HepG2 (cell line): ENCODE data around the gene ARFGAP3. TPM values are rescaled to one million over a fixed set of nuclear protein-coding genes. Genes with fewer than 3 reads are reported as not detected.
A peak's percentile ranks its signal among the peaks of the same experiment; 100 is the strongest.

Source experiments
- FOXJ3 ChIP-seq: sonication (generic); formaldehyde crosslinking; IDR thresholded peaks from 2 replicates; pipeline ENCODE4 v1.4.0; 2020; ENCODE audit warnings: missing genetic modification reagents, mild to moderate bottlenecking, borderline replicate concordance
- HMGXB3 ChIP-seq: sonication (generic); formaldehyde crosslinking; IDR thresholded peaks from 2 replicates; pipeline ENCODE4 v1.4.0; 2020; ENCODE audit warnings: missing genetic modification reagents, borderline replicate concordance
- JUNB ChIP-seq: sonication (generic); formaldehyde crosslinking; IDR thresholded peaks from 2 replicates; pipeline ENCODE4 v1.8.0; 2022; ENCODE audit warnings: missing genetic modification reagents, mild to moderate bottlenecking, borderline replicate concordance
- LRRFIP1 ChIP-seq: sonication (generic); formaldehyde crosslinking; conservative IDR thresholded peaks from 2 replicates; pipeline ENCODE4 v1.4.0; 2020; ENCODE audit warnings: missing genetic modification reagents
- MTA3 ChIP-seq: sonication (generic); formaldehyde crosslinking; IDR thresholded peaks from 2 replicates; pipeline ENCODE4 v1.4.0; 2020; ENCODE audit warnings: missing genetic modification reagents
- NFYC ChIP-seq: IDR thresholded peaks from 2 replicates; pipeline ENCODE4 v1.6.1; 2016; ENCODE audit warnings: missing genetic modification reagents, missing compliant biosample characterization
- NRL ChIP-seq: sonication (generic); formaldehyde crosslinking; IDR thresholded peaks from 2 replicates; pipeline ENCODE4 v1.5.0; 2020; ENCODE audit warnings: missing genetic modification reagents, mild to moderate bottlenecking, moderate library complexity, borderline replicate concordance
- PRDM15 ChIP-seq: sonication (generic); formaldehyde crosslinking; IDR thresholded peaks from 2 replicates; pipeline ENCODE4 v1.4.0; 2020; ENCODE audit warnings: missing genetic modification reagents
- ZMYM3 ChIP-seq: sonication (generic); formaldehyde crosslinking; IDR thresholded peaks from 2 replicates; pipeline ENCODE4 v1.5.1; 2020; ENCODE audit warnings: mild to moderate bottlenecking, missing genetic modification reagents
- ZNF3 ChIP-seq: IDR thresholded peaks from 2 replicates; pipeline ENCODE4 v1.7.0; 2017; ENCODE audit warnings: inconsistent platforms
- ZNF451 ChIP-seq: sonication (generic); formaldehyde crosslinking; IDR thresholded peaks from 2 replicates; pipeline ENCODE4 v1.5.0; 2020; ENCODE audit warnings: mild to moderate bottlenecking, missing genetic modification reagents
- ZNF546 ChIP-seq: sonication (generic); formaldehyde crosslinking; conservative IDR thresholded peaks from 2 replicates; pipeline ENCODE4 v1.8.1; 2023; ENCODE audit warnings: mild to moderate bottlenecking, missing genetic modification reagents
- ZNF556 ChIP-seq: sonication (generic); formaldehyde crosslinking; IDR thresholded peaks from 2 replicates; pipeline ENCODE4 v1.4.0; 2020; ENCODE audit warnings: mild to moderate bottlenecking, missing genetic modification reagents, borderline replicate concordance
- ZSCAN22 ChIP-seq: sonication (generic); formaldehyde crosslinking; IDR thresholded peaks from 2 replicates; pipeline ENCODE4 v1.4.0; 2020; ENCODE audit warnings: mild to moderate bottlenecking, missing genetic modification reagents
- ZSCAN25 ChIP-seq: sonication (generic); formaldehyde crosslinking; IDR thresholded peaks from 2 replicates; pipeline ENCODE4 v1.8.0; 2022; ENCODE audit warnings: mild to moderate bottlenecking, missing genetic modification reagents
- ZSCAN31 ChIP-seq: sonication (generic); formaldehyde crosslinking; IDR thresholded peaks from 2 replicates; pipeline ENCODE4 v1.5.0; 2020; ENCODE audit warnings: low read depth, mild to moderate bottlenecking, missing genetic modification reagents
- polyA plus RNA-seq, 8 experiments: library from polyadenylated mRNA; depleted of rRNA in 3 of 8; stranded (reverse) in 7 of 8; unstranded in 1 of 8; fragments of >200 nt; fragmentation: Illumina TruSeq in 4 of 8; extraction: Trizol in 4 of 8; gene quantifications; 2 replicates each; pipeline versions ENCODE4 v1.2.1 to v1.2.3, GENCODE V29; 2011 to 2016; ENCODE audit warnings: low read depth in 4 of 8, missing spikeins in 1 of 8, mixed read lengths in 1 of 8; ENCODE audit not compliant: insufficient read depth in 1 of 8
- total RNA-seq, 5 experiments: library from RNA; depleted of rRNA; stranded (reverse); fragments of >200 nt; fragmentation: Illumina TruSeq; extraction: Trizol; gene quantifications; 2 replicates each; pipeline ENCODE4 v1.2.3, GENCODE V29; 2016; ENCODE audit warnings: low read depth in 1 of 5
- TF ChIP-seq, protein P1 (sequence below): sonication (generic); formaldehyde crosslinking; IDR thresholded peaks from 2 replicates; pipeline ENCODE4 v1.8.0; 2022; ENCODE audit warnings: missing genetic modification reagents, low read depth, mild to moderate bottlenecking, borderline replicate concordance

Gene ARFGAP3
- total and polyA plus RNA-seq, 2 of the 13 experiments (the other 11 are each of a cell fraction or from before 2014, with no cell fraction given), result 41.7 to 61.6 TPM

GRCh38 chr22:42856865-42857704, at the start of gene ARFGAP3 (continued):
- TF ChIP-seq PRDM15, result 0 out of 2 replicates have a peak, but pooled peaks have one; percentile 70
- no peak for TF ChIP-seq FOXJ3 (CRISPR knock-in tag)
- peak; percentile 94 for TF ChIP-seq ZSCAN31 (CRISPR knock-in tag)
- no peak for TF ChIP-seq LRRFIP1 (CRISPR knock-in tag)
- TF ChIP-seq ZNF556 (CRISPR knock-in tag), result 0 out of 2 replicates have a peak, but pooled peaks have one; percentile 33
- TF ChIP-seq ZNF451 (CRISPR knock-in tag), result peak; percentile 80; the same call in 1 of the 2 replicates
- TF ChIP-seq ZMYM3 (CRISPR knock-in tag), result no peak
- TF ChIP-seq NFYC (CRISPR knock-in tag), result 0 out of 2 replicates have a peak, but pooled peaks have one; percentile 26
- peak; percentile 85; the same call in 1 of the 2 replicates for TF ChIP-seq NRL (CRISPR knock-in tag)
- no peak for TF ChIP-seq ZNF3 (CRISPR knock-in tag)
- TF ChIP-seq ZSCAN22 (CRISPR knock-in tag), result peak; percentile 87; the same call in 1 of the 2 replicates
- peak; percentile 54; the same call in 1 of the 2 replicates for TF ChIP-seq HMGXB3 (CRISPR knock-in tag)
- TF ChIP-seq, protein P1, sequence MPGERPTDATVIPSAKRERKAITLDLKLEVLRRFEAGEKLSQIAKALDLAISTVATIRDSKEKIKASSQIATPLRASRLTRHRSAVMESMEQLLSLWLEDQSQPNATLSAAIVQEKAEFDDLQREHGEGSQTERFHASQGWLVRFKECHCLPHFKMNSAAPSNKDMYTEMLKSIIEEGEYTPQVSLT (CRISPR knock-in tag), result no peak; the same call in 1 of the 2 replicates
- peak; percentile 72 for TF ChIP-seq ZSCAN25 (CRISPR knock-in tag)
- TF ChIP-seq JUNB (CRISPR knock-in tag), result no peak
- peak; percentile 97 for TF ChIP-seq ZNF546 (CRISPR knock-in tag)
- no peak for TF ChIP-seq MTA3 (CRISPR knock-in tag)
